ENCODE data around the gene ARRDC2. TPM values are rescaled to one million over a fixed set of nuclear protein-coding genes. Genes with fewer than 3 reads are reported as not detected.

The ARRDC2 gene
- total and polyA plus RNA-seq, 9 of the 15 experiments (the other 6 are each of a cell fraction or from before 2014, with no cell fraction given) = 1.9 to 27.4 (median 15.2) TPM

DNA sequence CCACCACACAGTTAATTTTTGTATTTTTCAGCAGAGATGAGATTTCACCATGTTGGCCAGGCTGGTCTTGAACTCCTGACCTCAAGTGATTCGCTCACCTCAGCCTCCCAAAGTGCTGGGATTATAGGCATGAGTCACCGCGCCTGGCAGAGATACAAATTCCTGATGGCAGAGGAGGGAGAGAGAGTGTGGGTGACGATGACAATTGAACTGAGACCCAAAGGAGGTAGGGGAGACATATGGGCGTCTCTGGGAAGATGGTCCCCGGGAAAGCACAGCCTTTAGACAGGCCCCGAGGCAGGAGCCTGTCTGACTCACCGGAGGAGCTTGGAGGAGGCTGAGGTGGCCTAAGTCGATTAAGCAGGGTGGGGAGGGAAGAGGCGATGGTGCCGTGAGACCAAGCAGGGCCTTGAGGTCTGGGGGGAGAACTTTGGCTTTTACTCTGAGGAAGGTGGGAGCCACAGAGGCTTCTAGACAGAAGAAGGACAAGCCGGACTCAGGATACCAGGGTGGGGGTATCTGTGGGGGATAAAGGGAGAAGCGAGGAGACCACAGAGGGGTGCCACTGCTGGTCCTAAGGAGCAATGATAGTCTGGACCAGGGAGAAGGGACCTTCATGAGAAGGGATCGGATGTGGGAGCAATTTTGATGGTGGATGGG lies 38.2 kb downstream of the ARRDC2 start (continued):
- TF ChIP-seq, protein P1, sequence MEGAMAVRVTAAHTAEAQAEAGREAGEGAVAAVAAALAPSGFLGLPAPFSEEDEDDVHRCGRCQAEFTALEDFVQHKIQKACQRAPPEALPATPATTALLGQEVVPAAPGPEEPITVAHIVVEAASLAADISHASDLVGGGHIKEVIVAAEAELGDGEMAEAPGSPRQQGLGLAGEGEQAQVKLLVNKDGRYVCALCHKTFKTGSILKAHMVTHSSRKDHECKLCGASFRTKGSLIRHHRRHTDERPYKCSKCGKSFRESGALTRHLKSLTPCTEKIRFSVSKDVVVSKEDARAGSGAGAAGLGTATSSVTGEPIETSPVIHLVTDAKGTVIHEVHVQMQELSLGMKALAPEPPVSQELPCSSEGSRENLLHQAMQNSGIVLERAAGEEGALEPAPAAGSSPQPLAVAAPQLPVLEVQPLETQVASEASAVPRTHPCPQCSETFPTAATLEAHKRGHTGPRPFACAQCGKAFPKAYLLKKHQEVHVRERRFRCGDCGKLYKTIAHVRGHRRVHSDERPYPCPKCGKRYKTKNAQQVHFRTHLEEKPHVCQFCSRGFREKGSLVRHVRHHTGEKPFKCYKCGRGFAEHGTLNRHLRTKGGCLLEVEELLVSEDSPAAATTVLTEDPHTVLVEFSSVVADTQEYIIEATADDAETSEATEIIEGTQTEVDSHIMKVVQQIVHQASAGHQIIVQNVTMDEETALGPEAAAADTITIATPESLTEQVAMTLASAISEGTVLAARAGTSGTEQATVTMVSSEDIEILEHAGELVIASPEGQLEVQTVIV (CRISPR knock-in tag; IDR thresholded peaks at IDR 0.05; ENCODE audit: borderline replicate concordance) = no peak
- TF ChIP-seq NFRKB (IDR thresholded peaks at IDR 0.05; ENCODE audit: low read depth) (no peak), HSF4 (CRISPR knock-in tag; IDR thresholded peaks at IDR 0.05; ENCODE audit: borderline replicate concordance) (no peak), GTF2F1 (IDR thresholded peaks at IDR 0.05; ENCODE audit: low read depth, low read length) (no peak), SNIP1 (IDR thresholded peaks at IDR 0.05; ENCODE audit: low read depth) (no peak), FOXK1 (CRISPR knock-in tag; IDR thresholded peaks at IDR 0.05; ENCODE audit: borderline replicate concordance) (no peak), ZNF77 (CRISPR knock-in tag; IDR thresholded peaks at IDR 0.05) (no peak), HLTF (IDR thresholded peaks at IDR 0.05) (no peak), SAFB (IDR thresholded peaks at IDR 0.05; ENCODE audit: borderline replicate concordance, low read depth, low read length) (no peak), MEIS2 (IDR thresholded peaks at IDR 0.05; ENCODE audit: partially characterized antibody) (no peak), POLR2B (IDR thresholded peaks at IDR 0.05; ENCODE audit: low read depth, partially characterized antibody) (no peak), LCOR (CRISPR knock-in tag; IDR thresholded peaks at IDR 0.05) (0 out of 2 replicates have a peak, but pooled peaks have one; percentile 34), KDM1A (IDR thresholded peaks at IDR 0.05) (peak; percentile 87 to 90), HDAC2 (IDR thresholded peaks at IDR 0.05) (peak; percentile 30; the same call in 1 of the 2 replicates)
- TF ChIP-seq, protein P2, sequence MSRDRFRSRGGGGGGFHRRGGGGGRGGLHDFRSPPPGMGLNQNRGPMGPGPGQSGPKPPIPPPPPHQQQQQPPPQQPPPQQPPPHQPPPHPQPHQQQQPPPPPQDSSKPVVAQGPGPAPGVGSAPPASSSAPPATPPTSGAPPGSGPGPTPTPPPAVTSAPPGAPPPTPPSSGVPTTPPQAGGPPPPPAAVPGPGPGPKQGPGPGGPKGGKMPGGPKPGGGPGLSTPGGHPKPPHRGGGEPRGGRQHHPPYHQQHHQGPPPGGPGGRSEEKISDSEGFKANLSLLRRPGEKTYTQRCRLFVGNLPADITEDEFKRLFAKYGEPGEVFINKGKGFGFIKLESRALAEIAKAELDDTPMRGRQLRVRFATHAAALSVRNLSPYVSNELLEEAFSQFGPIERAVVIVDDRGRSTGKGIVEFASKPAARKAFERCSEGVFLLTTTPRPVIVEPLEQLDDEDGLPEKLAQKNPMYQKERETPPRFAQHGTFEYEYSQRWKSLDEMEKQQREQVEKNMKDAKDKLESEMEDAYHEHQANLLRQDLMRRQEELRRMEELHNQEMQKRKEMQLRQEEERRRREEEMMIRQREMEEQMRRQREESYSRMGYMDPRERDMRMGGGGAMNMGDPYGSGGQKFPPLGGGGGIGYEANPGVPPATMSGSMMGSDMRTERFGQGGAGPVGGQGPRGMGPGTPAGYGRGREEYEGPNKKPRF (IDR thresholded peaks at IDR 0.05; ENCODE audit: low read depth, low read length) = no peak
- TF ChIP-seq, protein P3, sequence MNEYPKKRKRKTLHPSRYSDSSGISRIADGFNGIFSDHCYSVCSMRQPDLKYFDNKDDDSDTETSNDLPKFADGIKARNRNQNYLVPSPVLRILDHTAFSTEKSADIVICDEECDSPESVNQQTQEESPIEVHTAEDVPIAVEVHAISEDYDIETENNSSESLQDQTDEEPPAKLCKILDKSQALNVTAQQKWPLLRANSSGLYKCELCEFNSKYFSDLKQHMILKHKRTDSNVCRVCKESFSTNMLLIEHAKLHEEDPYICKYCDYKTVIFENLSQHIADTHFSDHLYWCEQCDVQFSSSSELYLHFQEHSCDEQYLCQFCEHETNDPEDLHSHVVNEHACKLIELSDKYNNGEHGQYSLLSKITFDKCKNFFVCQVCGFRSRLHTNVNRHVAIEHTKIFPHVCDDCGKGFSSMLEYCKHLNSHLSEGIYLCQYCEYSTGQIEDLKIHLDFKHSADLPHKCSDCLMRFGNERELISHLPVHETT (CRISPR knock-in tag; conservative IDR thresholded peaks at IDR 0.05 in 1 of 2, IDR thresholded peaks at IDR 0.05 in 1 of 2) = no peak
- TF ChIP-seq, protein P4, sequence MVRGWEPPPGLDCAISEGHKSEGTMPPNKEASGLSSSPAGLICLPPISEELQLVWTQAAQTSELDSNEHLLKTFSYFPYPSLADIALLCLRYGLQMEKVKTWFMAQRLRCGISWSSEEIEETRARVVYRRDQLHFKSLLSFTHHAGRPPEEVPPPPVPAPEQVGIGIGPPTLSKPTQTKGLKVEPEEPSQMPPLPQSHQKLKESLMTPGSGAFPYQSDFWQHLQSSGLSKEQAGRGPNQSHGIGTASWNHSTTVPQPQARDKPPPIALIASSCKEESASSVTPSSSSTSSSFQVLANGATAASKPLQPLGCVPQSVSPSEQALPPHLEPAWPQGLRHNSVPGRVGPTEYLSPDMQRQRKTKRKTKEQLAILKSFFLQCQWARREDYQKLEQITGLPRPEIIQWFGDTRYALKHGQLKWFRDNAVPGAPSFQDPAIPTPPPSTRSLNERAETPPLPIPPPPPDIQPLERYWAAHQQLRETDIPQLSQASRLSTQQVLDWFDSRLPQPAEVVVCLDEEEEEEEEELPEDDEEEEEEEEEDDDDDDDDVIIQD (CRISPR knock-in tag; IDR thresholded peaks at IDR 0.05) = no peak
- TF ChIP-seq, protein P5, sequence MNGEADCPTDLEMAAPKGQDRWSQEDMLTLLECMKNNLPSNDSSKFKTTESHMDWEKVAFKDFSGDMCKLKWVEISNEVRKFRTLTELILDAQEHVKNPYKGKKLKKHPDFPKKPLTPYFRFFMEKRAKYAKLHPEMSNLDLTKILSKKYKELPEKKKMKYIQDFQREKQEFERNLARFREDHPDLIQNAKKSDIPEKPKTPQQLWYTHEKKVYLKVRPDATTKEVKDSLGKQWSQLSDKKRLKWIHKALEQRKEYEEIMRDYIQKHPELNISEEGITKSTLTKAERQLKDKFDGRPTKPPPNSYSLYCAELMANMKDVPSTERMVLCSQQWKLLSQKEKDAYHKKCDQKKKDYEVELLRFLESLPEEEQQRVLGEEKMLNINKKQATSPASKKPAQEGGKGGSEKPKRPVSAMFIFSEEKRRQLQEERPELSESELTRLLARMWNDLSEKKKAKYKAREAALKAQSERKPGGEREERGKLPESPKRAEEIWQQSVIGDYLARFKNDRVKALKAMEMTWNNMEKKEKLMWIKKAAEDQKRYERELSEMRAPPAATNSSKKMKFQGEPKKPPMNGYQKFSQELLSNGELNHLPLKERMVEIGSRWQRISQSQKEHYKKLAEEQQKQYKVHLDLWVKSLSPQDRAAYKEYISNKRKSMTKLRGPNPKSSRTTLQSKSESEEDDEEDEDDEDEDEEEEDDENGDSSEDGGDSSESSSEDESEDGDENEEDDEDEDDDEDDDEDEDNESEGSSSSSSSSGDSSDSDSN (IDR thresholded peaks at IDR 0.05; ENCODE audit: borderline replicate concordance in 1 of 2, low read depth in 2 of 2, low read length in 2 of 2) = peak; percentile 22 to 62; a peak in 1 of 4 replicates
